Right lobe of liver (tissue), 6 donors: Measurements from ENCODE around the gene LDLRAD3. TPM values are rescaled to one million over a fixed set of nuclear protein-coding genes. Genes with fewer than 3 reads are reported as not detected.

Experiments
- ATAC-seq, 4 donors: fragments of 200-7000 bp; cut with Tn5 transposase; one replicate each; pipeline ENCODE4 v1.9.1; 2020; ENCODE audit warnings: mild to moderate bottlenecking in 4 of 4, moderate library complexity in 4 of 4
- DNase-seq, 3 donors: peaks; one replicate each; pipeline ENCODE4 v3.0.0-alpha.2; 2020
- H3K27ac ChIP-seq, 3 donors: fragments of 200-600 bp; one replicate each; pipeline ENCODE4 v1.8.0; 2022
- H3K27me3 ChIP-seq, 2 donors: fragments of 200-600 bp; one replicate each; pipeline ENCODE4 v1.8.0; 2022
- H3K36me3 ChIP-seq, 4 donors: fragments of 200-600 bp; sonication (generic) in 1 of 4; one replicate each; pipeline versions ENCODE4 v1.5.1 to v1.8.0; 2017 to 2022; ENCODE audit warnings: control low read depth in 1 of 4
- H3K4me1 ChIP-seq, 4 donors: fragments of 200-600 bp; sonication (generic) in 1 of 4; one replicate each; pipeline versions ENCODE4 v1.5.1 to v1.8.0; 2017 to 2022; ENCODE audit warnings: control low read depth in 1 of 4
- H3K4me3 ChIP-seq, 3 donors: fragments of 200-600 bp; one replicate each; pipeline ENCODE4 v1.8.0; 2022
- H3K9me3 ChIP-seq, 4 donors: fragments of 200-600 bp; sonication (generic) in 1 of 4; one replicate each; pipeline versions ENCODE4 v1.5.1 to v1.8.0; 2017 to 2022; ENCODE audit warnings: control low read depth in 1 of 4
- POLR2A ChIP-seq: fragments of 450-650 bp; IDR thresholded peaks from one replicate; pipeline ENCODE4 v1.6.1; 2017; ENCODE audit warnings: antibody characterized with exemption, mild to moderate bottlenecking
- WGBS: methylation state at CpG from one replicate; pipeline ENCODE4 v1.1.6; 2018; ENCODE audit warnings: low coverage, low lambda C conversion rate; ENCODE audit not compliant: insufficient coverage; ENCODE audit errors: missing lambda C conversion rate; 5-methylcytosine and 5-hydroxymethylcytosine counted together
- intact Hi-C, 2 donors: fragments of 100-400 bp; cut with DNase I; formaldehyde crosslinking; loops; one replicate each; pipeline versions ENCODE4 v1.11.2 to v1.14.1; 2022
- total RNA-seq, 6 experiments: library from RNA; depleted of rRNA in 2 of 6; stranded (reverse); fragments of >200 nt in 2 of 6; fragmentation: NEBNext Ultra II Directional in 3 of 6; extraction: Animal tissue kit (Norgen Biotek cat#: 25700) in 3 of 6; gene quantifications; one replicate each; pipeline versions ENCODE4 v1.1.0 to v1.2.4, GENCODE V29; 2016 to 2023
- TF ChIP-seq, protein P1 (sequence below), 4 donors: fragments of 200-600 bp in 3 of 4; fragments of 450-650 bp in 1 of 4; IDR thresholded peaks; one replicate each; pipeline versions ENCODE4 v1.5.1 to v1.8.0; 2016 to 2022; ENCODE audit warnings: antibody characterized with exemption in 4 of 4, mild to moderate bottlenecking in 2 of 4
- donor health status: DM: no; HTN: yes; CAD: no.
- donor health status: DM: no; HTN: no; CAD: no.
- donor health status: DM: no; HTN: no; CAD: no.
- donor health status: DM: no; HTN: yes; CAD: no.
- donor health status: DM: no; HTN: yes; CAD: no.

LDLRAD3 gene
- total RNA-seq, 6 experiments from 2014 or later = 0.62 to 3.3 (median 2.7) TPM

DNA sequence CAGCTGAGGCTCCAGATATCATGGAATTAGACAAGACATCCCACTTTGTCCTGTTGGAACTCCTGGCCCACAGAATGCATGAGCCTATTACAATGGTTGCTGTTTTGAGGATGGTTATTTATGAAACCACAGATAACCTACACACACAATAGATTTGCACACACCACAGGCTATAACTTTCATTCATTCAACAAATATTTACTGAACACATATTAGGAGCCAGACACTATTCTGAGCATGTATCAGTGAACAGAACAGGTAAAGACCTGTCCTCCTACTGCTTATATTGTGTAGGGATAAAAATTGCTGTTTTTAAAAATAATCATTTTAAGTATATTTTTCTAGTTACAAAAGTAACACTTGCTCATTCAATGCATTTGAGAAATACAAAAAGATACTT is 13.4 kb upstream of the LDLRAD3 start:
- H3K27me3 ChIP-seq = no peaks in the 10 kb centered on the region

DNA sequence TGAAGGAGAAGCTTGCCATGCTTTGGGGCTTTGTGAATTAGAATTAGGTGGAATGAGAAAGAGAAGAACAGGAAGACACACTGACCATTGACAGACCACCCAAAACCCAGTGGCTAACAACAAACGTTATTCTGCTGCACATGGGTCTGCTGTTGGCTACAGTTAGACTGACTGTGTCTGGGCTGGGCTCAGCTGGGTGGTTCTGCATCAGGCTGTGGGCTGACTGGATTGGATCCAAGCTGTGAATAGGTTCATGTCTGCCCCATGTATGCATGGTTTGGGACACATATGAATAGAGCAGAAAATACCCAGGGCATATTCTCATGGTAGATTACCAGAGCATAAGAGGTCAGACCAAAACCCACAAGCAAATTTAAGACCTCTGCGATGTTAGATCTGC is 11.7 kb upstream of the LDLRAD3 start:
- no peaks in the 10 kb centered on the region for H3K27me3 ChIP-seq
- H3K27ac ChIP-seq = no peak overlapping the region
- intact Hi-C loops = no loop called here
- peaks cover 0 to 9% (median 4%) of the 10 kb centered on the region in 4 donors for H3K4me1 ChIP-seq
- no peak for ATAC-seq
- no peak overlapping the region for H3K4me3 ChIP-seq
- 52% methylated on average over 2 of the region's 2 CpGs for WGBS
- no peak for TF ChIP-seq POLR2A
- no peak for DNase-seq
- H3K36me3 ChIP-seq = no peaks in the 10 kb centered on the region
- no peaks in the 10 kb centered on the region for H3K9me3 ChIP-seq

More for the DNA sequence above, 13.4 kb upstream of the LDLRAD3 start:
- ATAC-seq = no peak
- DNase-seq = no peak
- intact Hi-C loops = no loop called here
- H3K4me1 ChIP-seq = peaks cover 0 to 9% (median 4%) of the 10 kb centered on the region in 4 donors
- TF ChIP-seq, protein P1, sequence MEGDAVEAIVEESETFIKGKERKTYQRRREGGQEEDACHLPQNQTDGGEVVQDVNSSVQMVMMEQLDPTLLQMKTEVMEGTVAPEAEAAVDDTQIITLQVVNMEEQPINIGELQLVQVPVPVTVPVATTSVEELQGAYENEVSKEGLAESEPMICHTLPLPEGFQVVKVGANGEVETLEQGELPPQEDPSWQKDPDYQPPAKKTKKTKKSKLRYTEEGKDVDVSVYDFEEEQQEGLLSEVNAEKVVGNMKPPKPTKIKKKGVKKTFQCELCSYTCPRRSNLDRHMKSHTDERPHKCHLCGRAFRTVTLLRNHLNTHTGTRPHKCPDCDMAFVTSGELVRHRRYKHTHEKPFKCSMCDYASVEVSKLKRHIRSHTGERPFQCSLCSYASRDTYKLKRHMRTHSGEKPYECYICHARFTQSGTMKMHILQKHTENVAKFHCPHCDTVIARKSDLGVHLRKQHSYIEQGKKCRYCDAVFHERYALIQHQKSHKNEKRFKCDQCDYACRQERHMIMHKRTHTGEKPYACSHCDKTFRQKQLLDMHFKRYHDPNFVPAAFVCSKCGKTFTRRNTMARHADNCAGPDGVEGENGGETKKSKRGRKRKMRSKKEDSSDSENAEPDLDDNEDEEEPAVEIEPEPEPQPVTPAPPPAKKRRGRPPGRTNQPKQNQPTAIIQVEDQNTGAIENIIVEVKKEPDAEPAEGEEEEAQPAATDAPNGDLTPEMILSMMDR (IDR thresholded peaks at IDR 0.05) = no peak
- TF ChIP-seq POLR2A = no peak
- H3K27ac ChIP-seq = no peak overlapping the region
- H3K36me3 ChIP-seq = no peaks in the 10 kb centered on the region
- no peaks in the 10 kb centered on the region for H3K9me3 ChIP-seq
- H3K4me3 ChIP-seq = no peak overlapping the region

DNA sequence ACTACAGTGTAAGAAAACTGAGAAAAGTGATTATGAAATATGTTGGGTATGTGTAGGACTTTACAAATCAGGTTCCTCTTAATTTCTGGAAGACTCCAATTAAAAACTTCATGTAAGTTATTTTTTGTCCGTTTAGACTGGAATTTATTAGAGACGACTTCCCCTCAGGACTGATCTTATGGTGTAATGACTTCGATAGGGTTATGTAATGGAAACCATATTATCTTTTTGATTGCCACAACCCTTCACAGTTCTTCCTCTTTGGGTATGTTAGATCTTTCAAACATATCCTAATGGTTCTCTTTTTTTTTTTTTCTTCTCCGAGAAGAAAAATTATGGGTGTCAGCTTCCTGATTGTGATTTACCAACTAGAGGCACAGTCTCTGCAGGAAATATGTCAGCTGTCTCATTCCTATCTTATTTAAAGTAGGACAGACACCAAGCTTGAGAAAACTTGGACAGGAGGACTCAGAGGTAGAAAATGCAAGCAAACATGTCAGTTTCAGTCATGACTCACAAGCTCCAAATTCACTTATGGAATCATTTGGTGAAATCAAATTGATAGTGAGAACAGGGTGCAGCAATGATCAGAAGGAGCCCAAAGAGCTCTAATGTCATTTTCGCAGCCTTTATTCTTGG is 11.1 kb upstream of the LDLRAD3 start:
- Histone ChIP-seq H3K27ac (no peak overlapping the region), H3K4me1 (peaks cover 0 to 5% (median 1%) of the 10 kb centered on the region in 4 donors), H3K27me3 (no peaks in the 10 kb centered on the region), H3K4me3 (no peak overlapping the region), H3K36me3 (no peaks in the 10 kb centered on the region), H3K9me3 (no peaks in the 10 kb centered on the region)
- no peak for TF ChIP-seq POLR2A
- intact Hi-C loops = no loop called here
- DNase-seq (no peak), ATAC-seq (peak in 3 of 4 donors; percentile 12 to 27 (median 19))
- WGBS = 31% methylated on average over 5 of the region's 5 CpGs

DNA sequence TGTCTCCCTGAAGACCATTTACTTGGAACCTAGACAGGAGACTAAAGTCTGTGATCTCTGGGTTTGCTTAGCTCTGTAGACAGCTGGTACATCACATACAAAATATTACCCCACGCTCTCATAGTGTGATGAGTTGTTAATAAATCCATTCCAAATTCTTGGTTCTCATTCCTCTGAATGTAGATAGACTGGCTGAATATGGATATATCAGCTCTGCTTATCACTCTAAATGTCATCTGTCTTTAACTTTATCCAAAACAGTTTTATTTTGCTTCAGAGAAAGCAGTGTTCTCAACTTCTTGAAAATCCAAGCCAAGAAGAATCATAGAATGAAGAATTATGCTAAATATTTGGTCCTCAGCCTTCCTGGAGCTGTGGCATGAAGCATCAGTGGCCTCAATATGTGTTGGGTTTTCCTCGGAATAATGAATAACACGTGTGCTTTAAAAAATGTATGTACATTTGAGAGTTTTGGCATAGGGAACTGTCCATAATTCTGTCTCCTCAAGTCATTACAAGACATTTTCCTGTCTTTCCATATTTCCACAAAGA is 10.5 kb upstream of the LDLRAD3 start:
- TF ChIP-seq, protein P1 (IDR thresholded peaks at IDR 0.05) = no peak
- TF ChIP-seq POLR2A = no peak
- no peak overlapping the region for H3K4me3 ChIP-seq
- H3K9me3 ChIP-seq = no peaks in the 10 kb centered on the region
- 46% methylated on average over 3 of the region's 3 CpGs for WGBS
- H3K27ac ChIP-seq = no peak overlapping the region
- DNase-seq = no peak
- intact Hi-C loops = no loop called here
- H3K4me1 ChIP-seq = no peaks in the 10 kb centered on the region
- H3K36me3 ChIP-seq = no peaks in the 10 kb centered on the region
- no peaks in the 10 kb centered on the region for H3K27me3 ChIP-seq
- no peak for ATAC-seq

DNA sequence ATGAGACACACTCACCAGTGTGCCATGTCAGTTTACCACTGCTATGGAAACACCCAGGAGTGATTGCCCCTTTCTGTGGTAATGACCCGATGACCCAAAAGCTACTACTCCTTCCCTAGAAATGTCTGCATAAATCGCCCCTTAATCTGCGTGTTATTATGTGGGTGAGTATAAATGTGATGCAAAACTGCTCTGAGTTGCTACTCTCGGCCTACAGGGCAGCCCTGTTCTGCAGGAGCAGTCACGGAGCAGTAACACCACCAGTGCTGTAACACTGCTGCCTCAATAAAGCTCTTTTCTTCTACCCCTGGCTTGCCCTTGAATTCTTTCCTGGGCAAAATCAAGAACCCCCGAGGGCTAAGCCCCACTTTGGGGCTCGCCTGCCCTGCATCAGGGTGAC is 9.6 kb upstream of the LDLRAD3 start:
- Histone ChIP-seq H3K27ac (no peak overlapping the region), H3K36me3 (no peaks in the 10 kb centered on the region), H3K27me3 (no peaks in the 10 kb centered on the region), H3K4me3 (no peak overlapping the region), H3K9me3 (no peaks in the 10 kb centered on the region), H3K4me1 (no peaks in the 10 kb centered on the region)
- intact Hi-C loops = no loop called here
- ATAC-seq = no peak
- 61% methylated on average over 6 of the region's 7 CpGs for WGBS
- no peak for TF ChIP-seq POLR2A
- TF ChIP-seq, protein P1 (IDR thresholded peaks at IDR 0.05) = no peak
- DNase-seq = no peak
